ENCODE measurements around the gene STC2.
"Not testable (repeated sequence)": the region's sequence is repeated elsewhere in the genome, so short reads cannot be mapped to it uniquely, and the experiment has no call there.

The STC2 gene

GRCh38 chr5:173293817-173294672 is 34.2 kb downstream of the STC2 start:
- peak; percentile 94 for DNase-seq

GRCh38 chr5:173291722-173292658 is 36.2 kb downstream of the STC2 start:
- DNase-seq = peak; percentile 94

DNA sequence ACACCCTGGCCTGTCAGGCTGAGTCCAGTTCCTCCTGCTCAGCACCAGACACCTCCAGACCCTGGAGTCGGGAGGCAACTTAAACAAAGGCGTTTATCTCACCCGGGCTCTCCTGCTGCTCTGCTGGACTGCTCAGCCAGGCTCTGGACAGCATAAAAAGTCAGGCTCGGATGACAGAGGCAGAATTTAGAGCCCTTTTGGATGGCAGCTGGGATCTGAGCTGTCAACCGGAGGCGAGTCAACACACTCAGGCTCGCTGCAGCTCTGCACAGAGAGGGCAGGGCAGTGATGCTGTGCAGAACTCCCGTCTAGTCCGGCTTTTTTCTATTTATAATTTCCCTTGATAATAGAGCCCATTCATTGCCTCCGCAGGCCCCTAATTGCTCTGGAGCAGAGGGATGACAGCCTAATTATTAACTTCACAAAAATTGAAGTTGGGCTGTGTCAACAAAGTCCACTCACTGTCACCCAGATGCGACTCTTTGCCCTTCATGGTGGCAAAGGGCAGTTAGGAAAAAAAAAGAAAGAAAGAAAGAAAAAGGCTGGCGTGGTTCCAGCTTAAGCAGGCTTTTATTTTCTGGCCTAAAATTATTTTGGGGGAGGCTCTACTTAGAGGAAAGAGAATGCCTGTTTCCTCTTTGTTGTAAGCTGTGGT is 37.6 kb downstream of the STC2 start:
- peak; percentile 98 for DNase-seq

DNA sequence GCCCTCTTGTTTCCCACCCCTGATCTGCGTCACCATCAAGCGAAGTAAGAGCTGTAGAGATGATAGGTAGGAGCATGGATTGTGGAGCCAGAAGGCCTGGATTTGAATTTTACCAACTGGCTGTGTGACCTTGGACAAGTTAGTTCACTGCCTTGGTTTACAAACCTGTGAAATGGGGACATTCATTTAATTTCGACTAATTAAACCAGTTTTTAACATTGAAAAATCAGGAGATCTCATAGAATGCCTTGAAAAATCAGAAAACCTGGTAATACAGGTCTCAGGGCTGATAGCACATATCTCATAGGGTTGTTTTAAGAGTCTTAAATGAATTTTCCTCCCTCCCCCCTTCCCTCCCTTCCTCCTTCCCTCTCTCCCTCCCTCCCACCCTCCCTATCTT is 38.8 kb downstream of the STC2 start:
- DNase-seq = no peak

DNA sequence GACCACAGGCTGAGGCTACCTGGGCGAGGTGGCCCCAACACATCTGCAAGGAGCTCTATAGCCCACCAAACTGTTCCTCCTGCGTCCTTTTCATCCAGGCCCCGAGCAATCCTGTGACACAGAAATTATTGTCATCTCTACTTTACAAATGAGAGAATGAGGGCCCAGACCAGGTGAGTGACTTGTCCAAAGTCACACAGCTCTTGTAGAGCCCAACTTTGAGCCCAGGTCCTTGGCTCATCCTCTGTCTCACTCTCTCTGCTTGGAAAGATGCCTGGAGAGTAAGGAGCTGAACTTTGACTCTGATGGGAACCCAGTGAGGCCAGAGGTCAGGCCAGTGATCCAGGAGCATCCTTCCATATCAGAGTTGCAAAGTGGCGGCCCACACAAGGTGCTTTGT is 39.6 kb downstream of the STC2 start:
- DNase-seq = no peak

DNA sequence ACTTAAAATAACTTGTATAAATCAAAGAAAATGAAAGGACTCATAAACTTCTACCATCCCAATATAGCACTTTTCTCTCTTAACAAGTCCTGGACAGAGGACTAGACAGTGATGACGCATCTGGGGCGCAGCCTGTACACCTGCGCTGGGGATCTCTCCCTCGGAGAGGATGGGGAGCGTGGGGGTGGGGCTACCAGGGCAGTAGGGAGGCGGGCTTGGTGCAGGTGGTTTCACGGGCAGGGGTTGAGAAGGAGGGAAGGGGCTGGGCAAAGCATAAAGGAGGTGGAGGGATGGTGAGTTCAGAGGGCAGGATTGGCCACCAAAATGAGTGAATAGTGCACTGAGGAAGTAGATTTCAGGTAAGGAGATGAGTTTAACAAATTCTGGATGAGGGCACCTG is 41.1 kb downstream of the STC2 start:
- peak; percentile 16 for DNase-seq

DNA sequence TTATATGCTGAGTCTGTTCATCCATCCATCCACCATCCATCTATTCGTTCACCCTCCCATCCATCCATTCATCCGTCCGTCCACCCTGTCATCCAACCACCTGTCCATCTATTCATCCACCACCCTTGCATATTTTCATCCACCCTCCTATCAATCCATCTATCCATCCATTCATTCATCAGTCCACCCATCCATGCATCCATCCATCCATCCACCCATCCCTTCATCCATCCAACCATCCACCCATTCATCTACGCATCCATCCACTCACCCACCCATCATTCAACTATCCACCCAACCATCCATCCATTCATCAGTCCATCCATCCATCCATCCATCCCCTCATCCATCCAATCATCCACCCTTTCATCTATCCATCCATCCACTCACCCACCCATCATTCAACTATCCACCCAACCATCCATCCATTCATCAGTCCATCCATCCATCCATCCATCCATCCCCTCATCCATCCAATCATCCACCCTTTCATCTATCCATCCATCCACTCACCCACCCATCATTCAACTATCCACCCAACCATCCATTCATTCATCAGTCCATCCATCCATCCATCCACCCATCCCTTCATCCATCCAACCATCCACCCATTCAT is 43.8 kb downstream of the STC2 start:
- not testable (repeated sequence) for DNase-seq

- DNase-seq = peak; percentile 97
These were observed 44.6 kb downstream of the STC2 start for GRCh38 chr5:173283318-173284288.

DNA sequence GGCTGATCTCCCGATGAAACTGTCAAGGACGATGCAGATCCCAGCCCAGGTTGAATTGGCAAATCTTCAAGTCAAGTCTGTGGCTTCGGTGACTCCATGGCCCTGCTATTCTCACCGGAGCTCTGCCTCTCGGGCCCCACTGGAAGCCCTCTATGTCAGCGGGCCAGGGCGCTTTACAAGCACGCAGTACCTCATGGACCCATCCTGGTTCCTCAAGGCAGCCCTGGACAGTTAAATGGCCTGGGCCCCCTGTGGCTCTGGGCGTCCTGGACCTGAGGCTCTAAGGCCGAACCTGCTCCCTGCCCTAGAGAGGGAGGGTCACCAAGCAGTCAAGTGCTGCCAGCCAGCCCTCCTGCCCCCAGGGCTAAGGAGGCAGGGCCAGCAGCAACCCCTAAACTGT is 45.3 kb downstream of the STC2 start:
- DNase-seq = peak; percentile 25

- DNase-seq = peak; percentile 69
These were observed 46.3 kb downstream of the STC2 start for GRCh38 chr5:173281910-173282309.

GRCh38 chr5:173279166-173279565 is 49.0 kb downstream of the STC2 start:
- no peak for DNase-seq

DNA sequence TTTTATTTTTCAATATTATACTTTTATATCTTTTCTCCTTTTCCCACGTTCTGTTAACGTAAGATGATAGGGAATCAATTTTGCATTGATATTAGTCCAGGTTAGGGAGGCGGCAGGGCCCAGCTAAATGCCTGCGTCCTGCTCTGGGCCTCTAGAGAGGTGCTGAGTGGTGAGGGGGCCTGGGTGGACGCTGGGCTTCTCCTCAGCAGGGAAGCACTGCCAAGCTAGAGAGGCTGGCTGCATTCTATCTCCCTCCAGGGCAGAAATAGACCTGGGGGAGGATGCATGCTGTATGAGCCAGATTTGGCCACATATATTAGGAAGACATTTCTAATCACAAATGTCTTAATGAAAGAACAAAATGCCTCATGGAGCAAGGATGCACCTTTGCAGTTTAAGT is 49.6 kb downstream of the STC2 start:
- no peak for DNase-seq

DNA sequence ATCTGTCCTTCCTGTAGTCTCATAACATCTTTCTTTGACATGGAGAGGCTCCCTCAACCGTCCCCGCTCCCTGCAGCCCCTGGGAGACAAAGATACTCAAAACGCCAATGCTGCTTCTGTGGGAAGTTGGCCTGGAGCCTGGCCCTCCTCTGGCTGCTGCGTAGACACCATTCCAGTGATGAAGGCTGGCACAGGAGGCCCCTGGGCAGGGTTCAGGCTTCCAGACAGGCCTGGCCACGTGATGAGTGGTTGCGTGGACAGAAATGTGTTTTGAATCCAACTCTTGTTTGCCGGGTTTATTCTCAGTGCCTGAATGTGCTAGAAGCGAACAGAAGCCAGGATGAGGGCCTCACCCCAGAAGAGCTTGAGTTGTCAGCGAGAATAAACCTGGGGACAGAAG is 50.0 kb downstream of the STC2 start:
- no peak for DNase-seq

DNA sequence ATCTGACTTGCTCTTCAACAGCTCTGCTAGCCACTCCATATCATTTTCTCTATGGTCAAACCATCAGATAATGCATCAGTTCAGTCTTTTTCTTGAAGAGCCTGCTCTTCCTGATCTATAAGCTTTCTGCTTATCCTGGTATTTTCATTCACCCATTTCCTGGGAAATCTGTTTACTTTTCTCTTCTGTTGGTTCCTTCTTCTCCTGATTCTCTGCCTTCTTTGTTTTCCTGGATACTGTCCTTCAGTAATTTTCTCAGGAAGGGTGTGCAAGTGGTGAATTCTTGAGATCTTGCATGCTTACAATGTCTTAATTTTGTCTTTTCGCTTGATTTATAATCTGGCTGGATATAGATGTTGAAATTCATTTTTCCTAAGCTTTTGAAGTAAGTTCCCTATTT is 53.4 kb downstream of the STC2 start:
- DNase-seq = no peak

GRCh38 chr5:173271419-173271818 is 56.8 kb downstream of the STC2 start:
- no peak for DNase-seq

DNA sequence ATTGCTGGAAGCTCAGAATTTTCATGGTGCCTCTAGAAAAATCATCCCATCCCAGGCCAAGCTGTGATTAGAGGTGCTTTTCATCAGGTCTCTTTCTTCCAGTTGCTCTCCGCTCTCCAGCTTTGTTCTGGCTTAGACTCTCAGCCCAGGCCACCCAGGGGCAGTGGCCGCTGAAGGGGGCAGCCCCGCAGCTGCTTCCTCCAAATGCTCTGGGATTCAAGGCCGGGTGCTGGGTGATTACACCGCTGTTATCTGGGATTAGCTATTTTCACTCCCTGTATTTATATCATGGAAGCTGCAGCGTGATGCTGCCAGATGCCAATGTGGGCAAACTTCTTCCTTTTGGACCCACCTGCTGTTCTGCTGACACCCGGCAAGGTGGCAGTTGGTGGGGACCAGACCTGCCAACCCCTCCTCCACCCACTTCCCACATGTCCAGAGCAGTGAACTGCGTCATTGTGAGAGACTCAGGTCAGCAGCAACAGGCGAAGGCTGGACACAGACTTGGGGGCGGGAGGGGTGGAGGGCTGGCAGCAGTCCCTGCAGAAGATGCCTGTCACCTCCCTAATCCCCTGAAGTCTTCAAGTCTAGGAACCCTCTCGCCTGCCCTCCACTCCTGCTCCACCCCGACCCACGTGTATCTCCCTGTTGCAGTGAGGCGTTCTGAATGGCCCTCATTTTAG is 59.3 kb downstream of the STC2 start:
- DNase-seq = peak; percentile 22

DNA sequence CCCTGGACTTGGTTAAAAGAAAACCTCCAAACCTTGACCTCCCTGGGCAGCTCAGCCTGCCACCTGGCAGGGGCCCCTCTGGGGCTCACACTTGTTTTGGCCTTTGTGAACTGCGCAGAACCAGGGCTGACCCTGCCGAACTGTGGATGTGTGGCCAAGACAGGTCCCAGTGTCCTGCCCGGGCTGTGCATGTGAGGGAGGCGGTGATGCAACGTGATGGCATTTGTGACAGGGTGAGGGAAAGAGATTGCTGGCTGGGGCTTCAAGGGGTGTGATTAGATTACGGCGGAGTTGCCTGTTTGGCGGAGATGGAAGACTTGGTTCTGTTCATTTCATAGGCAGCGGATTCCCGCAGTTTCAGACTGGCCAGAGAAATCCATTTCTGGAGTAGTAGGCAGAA is 62.8 kb downstream of the STC2 start:
- DNase-seq = no peak

Data from NCI-H69 (cell line).